A549 (cell line): ENCODE results near the gene CDC40. TPM values are rescaled to one million over a fixed set of nuclear protein-coding genes. Genes with fewer than 3 reads are reported as not detected.

Experiments
- ATAC-seq, 2 experiments: fragments of 200-7000 bp in 1 of 2; fragments of >200 bp in 1 of 2; cut with Nextera tagmentation in 1 of 2; cut with Tn5 transposase in 1 of 2; 3 replicates each; pipeline versions ENCODE4 v1.8.0 to v1.9.1; 2018 to 2020; ENCODE audit warnings: mild to moderate bottlenecking in 1 of 2, moderate library complexity in 1 of 2
- CTCF ChIA-PET: fragments of 300-600 bp; sonication (Branson Sonifier 250); formaldehyde crosslinking; extraction: SDS; loops from one replicate; lab custom pipeline; 2021; ENCODE audit warnings: antibody characterized with exemption, inconsistent platforms; lab: Yijun Ruan, JAX
- POLR2A ChIA-PET: fragments of 350-600 bp; formaldehyde crosslinking; extraction: SDS; loops from one replicate; lab custom pipeline; 2021; ENCODE audit warnings: antibody characterized with exemption, inconsistent platforms; lab: Yijun Ruan, JAX
- DNase-seq, 2 experiments: peaks; one replicate each; pipeline versions ENCODE4 v3.0.0 to v3.0.0-alpha.2; 2011 to 2016; ENCODE audit warnings: low read depth in 1 of 2, low spot score in 1 of 2
- FAIRE-seq: peaks from 2 replicates; lab custom pipeline; 2011; peaks lifted over from hg19 to GRCh38; lab: Jason Lieb, UNC
- H3K27ac ChIP-seq, 2 experiments: fragments of >200 bp; sonication (Bioruptor Twin); formaldehyde crosslinking; 3 replicates each; pipeline ENCODE4 v1.5.1; 2016 to 2017
- H3K4me1 ChIP-seq: fragments of >200 bp; sonication (Bioruptor Twin); formaldehyde crosslinking; 3 replicates; pipeline ENCODE4 v1.6.1; 2016
- H3K4me2 ChIP-seq: fragments of >200 bp; sonication (Bioruptor Twin); formaldehyde crosslinking; 3 replicates; pipeline ENCODE4 v1.6.1; 2016
- H3K4me3 ChIP-seq: fragments of >200 bp; sonication (Bioruptor Twin); formaldehyde crosslinking; 3 replicates; pipeline ENCODE4 v1.5.1; 2016
- H3K9me3 ChIP-seq: fragments of >200 bp; sonication (Bioruptor Twin); formaldehyde crosslinking; 3 replicates; pipeline ENCODE4 v1.6.1; 2016
- CBX8 ChIP-seq: fragments of 200-600 bp; sonication (generic); IDR thresholded peaks from 2 replicates; pipeline ENCODE4 v1.6.1; 2016
- EHF ChIP-seq: fragments of 250-450 bp; sonication (Bioruptor Pico); IDR thresholded peaks from 2 replicates; pipeline ENCODE4 v1.5.0; 2020; ENCODE audit warnings: mild to moderate bottlenecking
- ELK1 ChIP-seq: fragments of 150-350 bp; IDR thresholded peaks from 2 replicates; pipeline ENCODE4 v1.6.1; 2014; ENCODE audit warnings: low read depth, mild to moderate bottlenecking, low read length
- HDAC2 ChIP-seq: fragments of 200-600 bp; sonication (generic); IDR thresholded peaks from 2 replicates; pipeline ENCODE4 v1.6.1; 2016
- HES2 ChIP-seq: fragments of >200 bp; sonication (Bioruptor Twin); formaldehyde crosslinking; IDR thresholded peaks from 2 replicates; pipeline ENCODE4 v1.6.1; 2016
- HEYL ChIP-seq: fragments of 250-450 bp; sonication (Bioruptor Pico); IDR thresholded peaks from 2 replicates; pipeline ENCODE4 v1.8.0; 2021; ENCODE audit warnings: mild to moderate bottlenecking, moderate library complexity
- HOXB13 ChIP-seq: fragments of 250-450 bp; sonication (Bioruptor Pico); IDR thresholded peaks from 2 replicates; pipeline ENCODE4 v1.5.0; 2020; ENCODE audit warnings: low read depth, mild to moderate bottlenecking, moderate library complexity
- JUNB ChIP-seq: fragments of >200 bp; sonication (Bioruptor Twin); formaldehyde crosslinking; IDR thresholded peaks from 2 replicates; pipeline ENCODE4 v1.6.1; 2016
- MAFK ChIP-seq: fragments of 450-650 bp; IDR thresholded peaks from 2 replicates; pipeline ENCODE4 v1.6.1; 2014; ENCODE audit not compliant: partially characterized antibody
- MAX ChIP-seq: IDR thresholded peaks from 2 replicates; pipeline ENCODE4 v1.6.1; 2012
- PBX3 ChIP-seq: IDR thresholded peaks from 2 replicates; pipeline ENCODE4 v1.6.1; 2012
- RCOR1 ChIP-seq: fragments of 150-350 bp; IDR thresholded peaks from 2 replicates; pipeline ENCODE4 v1.6.1; 2014; ENCODE audit warnings: antibody characterized with exemption, low read length, low read depth
- RFX5 ChIP-seq: fragments of 450-650 bp; IDR thresholded peaks from 2 replicates; pipeline ENCODE4 v1.7.1; 2014; ENCODE audit warnings: antibody characterized with exemption, mild to moderate bottlenecking, moderate library complexity
- SMC3 ChIP-seq: fragments of >200 bp; sonication (Bioruptor Twin); formaldehyde crosslinking; IDR thresholded peaks from 3 replicates; pipeline ENCODE4 v1.6.1; 2018; ENCODE audit warnings: inconsistent platforms
- TFCP2L1 ChIP-seq: fragments of 250-450 bp; sonication (Bioruptor Pico); IDR thresholded peaks from 2 replicates; pipeline ENCODE4 v1.5.0; 2021; ENCODE audit warnings: mild to moderate bottlenecking
- ZNF302 ChIP-seq: fragments of 250-450 bp; sonication (Bioruptor Pico); IDR thresholded peaks from 2 replicates; pipeline ENCODE4 v1.9.0; 2021; ENCODE audit warnings: inconsistent platforms, mild to moderate bottlenecking, moderate library complexity
- WGBS: methylation state at CpG from one replicate; pipeline ENCODE4 v1.1.6; 2017; ENCODE audit errors: missing lambda C conversion rate; 5-methylcytosine and 5-hydroxymethylcytosine counted together
- polyA plus RNA-seq, 4 experiments: library from polyadenylated mRNA; depleted of rRNA in 3 of 4; stranded (reverse); fragments of >200 nt; fragmentation: RNase III in 1 of 4; extraction: RNeasy Plus Mini Kit Qiagen cat#74134 plus additional on column Dnase treatment in 1 of 4; gene quantifications; 2 replicates in 3 of 4; 3 replicates in 1 of 4; pipeline ENCODE4 v1.2.3, GENCODE V29; 2011 to 2017
- TF ChIP-seq, protein P1 (sequence below): fragments of 200-600 bp; sonication (generic); IDR thresholded peaks from 2 replicates; pipeline ENCODE4 v1.6.1; 2016; ENCODE audit warnings: antibody characterized with exemption, mild to moderate bottlenecking, moderate library complexity
- TF ChIP-seq, protein P2 (sequence below): fragments of 250-450 bp; sonication (Bioruptor Pico); IDR thresholded peaks from 2 replicates; pipeline ENCODE4 v1.5.0; 2020; ENCODE audit warnings: low read depth, mild to moderate bottlenecking, moderate library complexity
- TF ChIP-seq, protein P3 (sequence below): fragments of >200 bp; sonication (Bioruptor Twin); formaldehyde crosslinking; IDR thresholded peaks from 3 replicates; pipeline ENCODE4 v1.5.1; 2016

The CDC40 gene
- polyA plus RNA-seq, 2 of the 4 experiments (the other 2 are of a cell fraction), result 11.6 to 22.2 TPM

DNA sequence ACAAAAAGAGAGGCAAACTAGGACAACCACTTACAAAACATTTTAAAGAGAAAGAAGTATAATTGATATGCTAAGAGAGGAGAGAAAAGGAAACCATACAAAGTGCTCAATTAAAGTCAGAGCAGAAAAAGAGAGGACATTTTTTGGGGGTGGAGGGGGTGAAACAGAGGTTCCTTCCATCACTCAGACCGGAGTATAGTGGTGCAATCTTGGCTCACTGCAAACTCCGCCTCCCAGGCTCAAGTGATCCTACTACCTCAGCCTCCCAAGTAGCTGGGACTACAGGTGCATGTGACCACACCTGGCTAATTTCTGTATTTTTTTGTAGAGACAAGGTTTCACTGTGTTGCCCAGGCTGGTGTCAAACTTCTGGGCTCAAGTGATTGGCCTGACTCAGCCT lies 10.1 kb upstream of the CDC40 start (continued):
- TF ChIP-seq MAX (no peak), RCOR1 (no peak), EHF (CRISPR knock-in tag) (no peak)

DNA sequence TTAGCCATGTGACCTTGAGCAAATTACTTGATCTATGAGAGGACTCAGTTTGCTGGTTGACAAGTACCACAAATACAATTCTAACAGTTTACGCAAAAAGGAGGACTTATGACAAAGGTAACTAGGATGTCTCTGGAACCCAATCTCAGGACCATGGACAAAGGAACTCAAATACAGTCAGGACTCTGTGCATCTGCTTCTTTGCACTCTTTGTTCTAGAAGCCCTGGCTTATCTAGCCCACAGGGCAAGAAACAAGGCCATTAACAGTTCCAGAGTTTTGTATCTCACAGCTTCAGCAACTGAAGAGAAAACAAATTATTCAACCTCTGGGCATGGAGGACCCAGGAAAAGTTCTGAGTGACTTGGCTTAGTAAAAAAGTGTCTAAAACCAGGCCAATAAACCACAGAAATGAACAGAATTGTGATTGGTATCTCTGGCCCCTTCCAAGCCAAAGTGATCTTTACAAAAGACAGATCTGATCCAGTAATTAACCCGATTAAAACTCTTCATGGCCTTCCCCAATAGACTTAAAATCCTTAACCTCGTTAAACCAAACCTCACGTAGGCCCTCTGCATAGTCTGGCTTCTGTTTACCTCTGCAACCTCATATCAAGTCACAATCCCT lies 6.6 kb upstream of the CDC40 start:
- H3K27ac ChIP-seq, result no peak overlapping the region
- no peak for ATAC-seq
- no peak overlapping the region for H3K4me2 ChIP-seq
- 77% methylated on average over 4 of the region's 4 CpGs for WGBS
- no peaks in the 10 kb centered on the region for H3K9me3 ChIP-seq
- TF ChIP-seq HES2, result no peak
- TF ChIP-seq, protein P1, sequence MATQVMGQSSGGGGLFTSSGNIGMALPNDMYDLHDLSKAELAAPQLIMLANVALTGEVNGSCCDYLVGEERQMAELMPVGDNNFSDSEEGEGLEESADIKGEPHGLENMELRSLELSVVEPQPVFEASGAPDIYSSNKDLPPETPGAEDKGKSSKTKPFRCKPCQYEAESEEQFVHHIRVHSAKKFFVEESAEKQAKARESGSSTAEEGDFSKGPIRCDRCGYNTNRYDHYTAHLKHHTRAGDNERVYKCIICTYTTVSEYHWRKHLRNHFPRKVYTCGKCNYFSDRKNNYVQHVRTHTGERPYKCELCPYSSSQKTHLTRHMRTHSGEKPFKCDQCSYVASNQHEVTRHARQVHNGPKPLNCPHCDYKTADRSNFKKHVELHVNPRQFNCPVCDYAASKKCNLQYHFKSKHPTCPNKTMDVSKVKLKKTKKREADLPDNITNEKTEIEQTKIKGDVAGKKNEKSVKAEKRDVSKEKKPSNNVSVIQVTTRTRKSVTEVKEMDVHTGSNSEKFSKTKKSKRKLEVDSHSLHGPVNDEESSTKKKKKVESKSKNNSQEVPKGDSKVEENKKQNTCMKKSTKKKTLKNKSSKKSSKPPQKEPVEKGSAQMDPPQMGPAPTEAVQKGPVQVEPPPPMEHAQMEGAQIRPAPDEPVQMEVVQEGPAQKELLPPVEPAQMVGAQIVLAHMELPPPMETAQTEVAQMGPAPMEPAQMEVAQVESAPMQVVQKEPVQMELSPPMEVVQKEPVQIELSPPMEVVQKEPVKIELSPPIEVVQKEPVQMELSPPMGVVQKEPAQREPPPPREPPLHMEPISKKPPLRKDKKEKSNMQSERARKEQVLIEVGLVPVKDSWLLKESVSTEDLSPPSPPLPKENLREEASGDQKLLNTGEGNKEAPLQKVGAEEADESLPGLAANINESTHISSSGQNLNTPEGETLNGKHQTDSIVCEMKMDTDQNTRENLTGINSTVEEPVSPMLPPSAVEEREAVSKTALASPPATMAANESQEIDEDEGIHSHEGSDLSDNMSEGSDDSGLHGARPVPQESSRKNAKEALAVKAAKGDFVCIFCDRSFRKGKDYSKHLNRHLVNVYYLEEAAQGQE, result peak; percentile 68; the same call in 1 of the 2 replicates
- no peak for DNase-seq
- no peak overlapping the region for H3K4me3 ChIP-seq
- peaks cover 11% of the 10 kb centered on the region; the same call in 1 of the 3 replicates for H3K4me1 ChIP-seq
- ChIA-PET CTCF (no interaction called here), POLR2A (no interaction called here)
- FAIRE-seq, result no peak

GRCh38 chr6:110178626-110179405 lies 1.4 kb upstream of the CDC40 start:
- peak; percentile 65 to 67 for ATAC-seq
- Histone ChIP-seq H3K27ac (peak overlapping the region; percentile 94 to 96), H3K4me1 (peaks cover 38% of the 10 kb centered on the region), H3K9me3 (no peaks in the 10 kb centered on the region), H3K4me3 (peak overlapping the region; percentile 95), H3K4me2 (peak overlapping the region; percentile 69)
- DNase-seq, result peak; percentile 23 to 73
- CTCF ChIA-PET, result interaction anchor here (0.6 to 3.6 kb wide), 8 partner anchors 10 to 922 kb away, joined by 3 to 13 read pairs (median 3); no protein-coding TSS in a partner anchor
- no peak for FAIRE-seq
- under 1% methylated on average over 18 of the region's 66 CpGs for whole genome bisulfite sequencing
- POLR2A ChIA-PET, result no interaction called here
- no peak for TF ChIP-seq TFCP2L1 (CRISPR knock-in tag)
- TF ChIP-seq, protein P1, result no peak
- TF ChIP-seq RFX5, result no peak
- peak; percentile 39 for TF ChIP-seq MAX
- TF ChIP-seq CBX8, result no peak
- TF ChIP-seq MAFK, result no peak
- no peak for TF ChIP-seq ZNF302 (CRISPR knock-in tag)
- no peak for TF ChIP-seq HOXB13 (CRISPR knock-in tag)
- TF ChIP-seq, protein P2, sequence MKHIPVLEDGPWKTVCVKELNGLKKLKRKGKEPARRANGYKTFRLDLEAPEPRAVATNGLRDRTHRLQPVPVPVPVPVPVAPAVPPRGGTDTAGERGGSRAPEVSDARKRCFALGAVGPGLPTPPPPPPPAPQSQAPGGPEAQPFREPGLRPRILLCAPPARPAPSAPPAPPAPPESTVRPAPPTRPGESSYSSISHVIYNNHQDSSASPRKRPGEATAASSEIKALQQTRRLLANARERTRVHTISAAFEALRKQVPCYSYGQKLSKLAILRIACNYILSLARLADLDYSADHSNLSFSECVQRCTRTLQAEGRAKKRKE (CRISPR knock-in tag), result no peak
- no peak for TF ChIP-seq HEYL
- TF ChIP-seq PBX3, result no peak
- TF ChIP-seq SMC3, result peak; percentile 54; the same call in 2 of the 3 replicates
- TF ChIP-seq ELK1, result no peak
- TF ChIP-seq HDAC2, result no peak
- TF ChIP-seq JUNB, result no peak
- TF ChIP-seq, protein P3, sequence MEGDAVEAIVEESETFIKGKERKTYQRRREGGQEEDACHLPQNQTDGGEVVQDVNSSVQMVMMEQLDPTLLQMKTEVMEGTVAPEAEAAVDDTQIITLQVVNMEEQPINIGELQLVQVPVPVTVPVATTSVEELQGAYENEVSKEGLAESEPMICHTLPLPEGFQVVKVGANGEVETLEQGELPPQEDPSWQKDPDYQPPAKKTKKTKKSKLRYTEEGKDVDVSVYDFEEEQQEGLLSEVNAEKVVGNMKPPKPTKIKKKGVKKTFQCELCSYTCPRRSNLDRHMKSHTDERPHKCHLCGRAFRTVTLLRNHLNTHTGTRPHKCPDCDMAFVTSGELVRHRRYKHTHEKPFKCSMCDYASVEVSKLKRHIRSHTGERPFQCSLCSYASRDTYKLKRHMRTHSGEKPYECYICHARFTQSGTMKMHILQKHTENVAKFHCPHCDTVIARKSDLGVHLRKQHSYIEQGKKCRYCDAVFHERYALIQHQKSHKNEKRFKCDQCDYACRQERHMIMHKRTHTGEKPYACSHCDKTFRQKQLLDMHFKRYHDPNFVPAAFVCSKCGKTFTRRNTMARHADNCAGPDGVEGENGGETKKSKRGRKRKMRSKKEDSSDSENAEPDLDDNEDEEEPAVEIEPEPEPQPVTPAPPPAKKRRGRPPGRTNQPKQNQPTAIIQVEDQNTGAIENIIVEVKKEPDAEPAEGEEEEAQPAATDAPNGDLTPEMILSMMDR, result peak; percentile 60
